Tibial nerve (tissue), 4 donors: ENCODE measurements around the gene PEX11G. TPM values are rescaled to one million over a fixed set of nuclear protein-coding genes. Genes with fewer than 3 reads are reported as not detected.

ENCODE experiments used
- DNase-seq, 2 donors: peaks; one replicate each; pipeline ENCODE4 v3.0.0-alpha.2; 2019; ENCODE audit warnings: low spot score in 2 of 2
- H3K27ac ChIP-seq, 4 donors: fragments of 200-600 bp; sonication (generic) in 3 of 4; one replicate each; pipeline ENCODE4 v1.5.1; 2017 to 2019; ENCODE audit warnings: mild to moderate bottlenecking in 1 of 4
- H3K27me3 ChIP-seq, 2 donors: fragments of 200-600 bp; sonication (generic) in 1 of 2; one replicate each; pipeline versions ENCODE4 v1.5.1 to v1.6.0; 2017 to 2019
- H3K36me3 ChIP-seq, 3 donors: fragments of 200-600 bp; sonication (generic); one replicate each; pipeline ENCODE4 v1.5.1; 2018 to 2019
- H3K4me1 ChIP-seq, 4 donors: fragments of 200-600 bp; sonication (generic) in 3 of 4; one replicate each; pipeline ENCODE4 v1.5.1; 2017 to 2019
- H3K4me3 ChIP-seq, 4 donors: fragments of 200-600 bp; sonication (generic) in 3 of 4; one replicate each; pipeline ENCODE4 v1.5.1; 2017 to 2019; ENCODE audit warnings: mild to moderate bottlenecking in 1 of 4, moderate library complexity in 1 of 4
- H3K9me3 ChIP-seq, 4 donors: fragments of 200-600 bp; sonication (generic) in 3 of 4; one replicate each; pipeline ENCODE4 v1.5.1; 2017 to 2019
- EP300 ChIP-seq, 2 donors: sonication (generic); formaldehyde crosslinking; IDR thresholded peaks; one replicate each; pipeline ENCODE4 v1.6.1; 2017; ENCODE audit warnings: antibody characterized with exemption in 2 of 2, mild to moderate bottlenecking in 1 of 2
- POLR2A ChIP-seq, 2 donors: fragments of 450-650 bp; IDR thresholded peaks; one replicate each; pipeline ENCODE4 v1.6.1; 2017; ENCODE audit warnings: antibody characterized with exemption in 2 of 2, mild to moderate bottlenecking in 2 of 2, moderate library complexity in 2 of 2
- WGBS, 2 donors: methylation state at CpG; one replicate each; pipeline ENCODE4 v1.1.5; 2018; 5-methylcytosine and 5-hydroxymethylcytosine counted together
- total RNA-seq, 4 donors: library from RNA; depleted of rRNA; stranded (reverse); fragments of >200 nt; gene quantifications; one replicate each; pipeline ENCODE4 v1.1.0, GENCODE V29; 2016
- TF ChIP-seq, protein P1 (sequence below), 5 experiments: fragments of 200-600 bp in 3 of 5; fragments of 450-650 bp in 2 of 5; sonication (generic) in 3 of 5; IDR thresholded peaks; one replicate each; pipeline ENCODE4 v1.5.1; 2016 to 2019; ENCODE audit warnings: antibody characterized with exemption in 5 of 5, mild to moderate bottlenecking in 3 of 5, moderate library complexity in 2 of 5

The PEX11G gene
- total RNA-seq, 4 donors from 2014 or later: 4.4 to 9.2 (median 7.8) TPM

DNA sequence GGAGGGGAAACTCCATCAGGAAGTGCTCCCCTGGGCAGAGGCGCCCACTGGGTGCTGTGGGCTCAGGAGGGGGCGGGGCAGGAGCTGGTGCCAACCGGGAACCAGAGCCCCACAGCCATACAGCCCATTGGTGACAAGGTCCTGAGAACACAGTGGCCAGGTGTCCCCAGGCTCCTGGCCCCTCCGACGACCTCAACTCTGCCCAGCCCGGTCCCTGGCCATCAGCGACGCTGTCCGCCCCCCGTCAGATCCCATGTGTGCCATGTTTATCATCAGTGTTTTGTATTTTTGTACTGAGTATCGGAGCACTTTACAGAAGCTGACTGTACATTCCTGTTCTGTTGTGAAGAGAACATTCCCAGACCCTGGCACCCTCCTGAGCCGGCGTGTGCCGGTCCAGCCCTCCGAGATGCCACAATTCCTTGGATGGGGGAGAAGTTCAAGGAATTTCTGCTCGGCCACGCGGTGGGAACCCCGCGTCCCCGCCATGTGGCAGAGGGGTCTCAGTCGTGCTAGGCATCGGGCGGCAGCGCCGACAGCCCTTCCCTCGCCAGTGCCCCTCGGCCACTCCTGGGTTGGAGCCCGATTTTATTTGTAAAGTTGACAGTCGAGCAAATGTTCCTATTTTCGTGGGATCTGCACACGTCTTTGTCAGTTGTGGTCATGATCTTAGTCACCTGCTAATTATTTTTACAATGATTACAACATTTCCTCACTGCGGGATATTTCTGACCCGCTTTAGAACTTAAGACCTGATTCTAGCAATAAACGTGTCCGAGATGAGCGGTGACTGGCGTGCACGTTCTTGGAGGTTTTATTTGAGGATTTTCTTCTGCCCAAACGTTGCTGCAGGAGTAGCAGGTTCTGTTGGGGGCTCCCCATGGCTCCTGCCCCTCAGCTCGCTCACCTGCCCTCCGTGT lies 16.9 kb downstream of the PEX11G start:
- TF ChIP-seq, protein P1, sequence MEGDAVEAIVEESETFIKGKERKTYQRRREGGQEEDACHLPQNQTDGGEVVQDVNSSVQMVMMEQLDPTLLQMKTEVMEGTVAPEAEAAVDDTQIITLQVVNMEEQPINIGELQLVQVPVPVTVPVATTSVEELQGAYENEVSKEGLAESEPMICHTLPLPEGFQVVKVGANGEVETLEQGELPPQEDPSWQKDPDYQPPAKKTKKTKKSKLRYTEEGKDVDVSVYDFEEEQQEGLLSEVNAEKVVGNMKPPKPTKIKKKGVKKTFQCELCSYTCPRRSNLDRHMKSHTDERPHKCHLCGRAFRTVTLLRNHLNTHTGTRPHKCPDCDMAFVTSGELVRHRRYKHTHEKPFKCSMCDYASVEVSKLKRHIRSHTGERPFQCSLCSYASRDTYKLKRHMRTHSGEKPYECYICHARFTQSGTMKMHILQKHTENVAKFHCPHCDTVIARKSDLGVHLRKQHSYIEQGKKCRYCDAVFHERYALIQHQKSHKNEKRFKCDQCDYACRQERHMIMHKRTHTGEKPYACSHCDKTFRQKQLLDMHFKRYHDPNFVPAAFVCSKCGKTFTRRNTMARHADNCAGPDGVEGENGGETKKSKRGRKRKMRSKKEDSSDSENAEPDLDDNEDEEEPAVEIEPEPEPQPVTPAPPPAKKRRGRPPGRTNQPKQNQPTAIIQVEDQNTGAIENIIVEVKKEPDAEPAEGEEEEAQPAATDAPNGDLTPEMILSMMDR (IDR thresholded peaks at IDR 0.05): no peak
- TF ChIP-seq EP300 (IDR thresholded peaks at IDR 0.05) (no peak), POLR2A (IDR thresholded peaks at IDR 0.05) (no peak)
- Histone ChIP-seq H3K9me3 (no peaks in the 10 kb centered on the region), H3K4me1 (no peaks in the 10 kb centered on the region), H3K27ac (no peak overlapping the region), H3K4me3 (no peak overlapping the region), H3K36me3 (peaks cover 0 to 62% (median 13%) of the 10 kb centered on the region in 3 donors), H3K27me3 (no peaks in the 10 kb centered on the region)
- DNase-seq: no peak
- WGBS, 2 donors: 84 to 87% methylated on average over 41 to 42 of the region's 42 CpGs

DNA sequence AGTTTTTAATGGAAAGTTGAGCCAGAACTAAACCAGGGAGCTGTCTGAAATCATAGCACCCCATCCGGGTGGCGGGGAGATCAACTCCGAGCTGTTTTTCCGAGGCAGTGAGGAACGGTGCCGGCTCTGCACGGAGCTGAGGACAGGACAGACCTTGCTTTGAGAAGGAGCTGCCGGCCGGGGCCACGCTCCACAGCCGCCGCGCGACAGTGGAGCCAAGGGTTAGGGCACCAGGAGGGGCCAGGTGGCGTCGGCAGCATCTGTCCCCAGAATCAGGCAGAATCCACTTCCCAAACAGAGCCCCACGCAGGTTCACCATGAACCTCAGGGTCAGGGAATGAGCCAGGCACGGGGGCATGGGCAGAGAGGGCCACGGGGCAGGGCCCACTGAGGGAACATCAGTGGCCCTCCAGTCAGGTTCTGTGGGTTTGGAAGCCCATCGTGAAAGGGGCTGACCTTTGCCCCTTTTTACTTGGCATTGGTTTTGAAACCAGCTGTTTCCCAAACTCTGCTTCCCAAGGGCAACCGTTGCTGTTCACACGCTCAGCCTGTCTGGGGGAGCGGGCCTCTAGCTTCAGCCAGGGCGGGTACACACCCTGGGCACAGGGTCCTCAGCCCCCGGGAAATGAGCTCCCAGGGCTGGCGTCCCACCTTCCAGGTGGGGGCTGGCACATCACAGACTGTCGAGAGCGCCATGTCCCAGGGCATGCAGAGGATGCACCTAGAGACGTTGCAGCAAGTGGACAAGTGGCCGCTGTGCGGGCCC lies 18.1 kb downstream of the PEX11G start:
- peaks cover 0 to 64% (median 13%) of the 10 kb centered on the region in 3 donors for H3K36me3 ChIP-seq
- H3K9me3 ChIP-seq: no peaks in the 10 kb centered on the region
- H3K27me3 ChIP-seq: no peaks in the 10 kb centered on the region
- DNase-seq: no peak
- 89 to 91% methylated on average over 22 to 31 of the region's 31 CpGs for WGBS, 2 donors
- TF ChIP-seq EP300 (IDR thresholded peaks at IDR 0.05) (no peak), POLR2A (IDR thresholded peaks at IDR 0.05) (no peak)
- TF ChIP-seq, protein P1 (IDR thresholded peaks at IDR 0.05): no peak
- H3K4me1 ChIP-seq: no peaks in the 10 kb centered on the region
- H3K4me3 ChIP-seq: no peak overlapping the region
- no peak overlapping the region for H3K27ac ChIP-seq

DNA sequence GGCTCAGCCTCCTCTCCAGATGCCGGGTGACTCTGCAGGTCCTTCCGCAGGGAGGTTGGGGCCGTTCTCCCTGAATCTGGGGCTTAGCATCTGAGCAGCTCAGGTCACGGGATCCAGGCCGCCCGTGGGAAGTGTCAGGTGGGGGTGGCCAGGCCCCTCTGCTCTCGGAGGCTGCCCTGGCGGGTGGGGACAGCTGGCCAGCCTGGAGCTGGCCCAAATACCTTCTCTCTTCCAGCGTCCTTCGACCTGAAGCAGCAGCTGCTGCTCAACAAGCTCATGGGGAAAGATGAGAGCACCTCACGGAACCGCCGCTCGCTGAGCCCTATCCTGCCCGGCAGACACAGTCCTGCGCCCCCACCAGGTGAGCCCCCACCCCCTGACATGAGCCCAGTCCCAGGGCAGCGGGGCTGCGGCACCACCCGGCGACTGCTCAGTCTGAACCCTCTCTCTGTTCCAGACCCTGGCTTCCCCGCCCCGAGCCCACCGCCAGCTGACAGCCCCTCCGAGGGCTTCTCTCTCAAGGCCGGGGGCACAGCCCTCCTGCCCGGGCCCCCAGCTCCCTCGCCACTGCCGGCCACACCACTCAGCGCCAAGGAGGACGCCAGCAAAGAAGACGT lies 19.1 kb downstream of the PEX11G start:
- peaks cover 0 to 73% (median 20%) of the 10 kb centered on the region in 3 donors for H3K36me3 ChIP-seq
- TF ChIP-seq, protein P1 (IDR thresholded peaks at IDR 0.05): no peak
- TF ChIP-seq EP300 (IDR thresholded peaks at IDR 0.05) (no peak), POLR2A (IDR thresholded peaks at IDR 0.05) (no peak)
- H3K27ac ChIP-seq: no peak overlapping the region
- H3K4me1 ChIP-seq: no peaks in the 10 kb centered on the region
- WGBS, 2 donors: 86 to 94% methylated on average over 30 to 31 of the region's 31 CpGs
- H3K4me3 ChIP-seq: no peak overlapping the region
- H3K27me3 ChIP-seq: no peaks in the 10 kb centered on the region
- no peaks in the 10 kb centered on the region for H3K9me3 ChIP-seq
- no peak for DNase-seq

DNA sequence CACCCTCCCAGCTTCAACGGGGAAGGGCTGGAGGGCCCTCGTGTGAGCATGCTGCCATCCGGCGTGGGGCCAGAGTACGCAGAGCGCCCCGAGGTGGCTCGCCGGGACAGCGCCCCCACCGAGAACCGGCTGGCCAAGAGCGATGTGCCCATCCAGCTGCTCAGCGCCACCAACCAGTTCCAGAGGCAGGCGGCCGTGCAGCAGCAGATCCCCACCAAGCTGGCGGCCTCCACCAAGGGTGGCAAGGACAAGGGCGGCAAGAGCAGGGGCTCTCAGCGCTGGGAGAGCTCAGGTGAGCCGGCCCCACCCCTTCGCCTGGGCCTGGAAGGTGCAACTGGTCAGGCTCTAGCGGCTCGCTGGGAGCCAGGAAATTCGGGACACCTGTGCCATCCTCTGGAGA lies 20.0 kb downstream of the PEX11G start:
- Histone ChIP-seq H3K4me1 (no peaks in the 10 kb centered on the region), H3K9me3 (no peaks in the 10 kb centered on the region), H3K27ac (no peak overlapping the region), H3K36me3 (peaks cover 0 to 83% (median 29%) of the 10 kb centered on the region in 3 donors), H3K27me3 (no peaks in the 10 kb centered on the region), H3K4me3 (no peak overlapping the region)
- no peak for DNase-seq
- TF ChIP-seq POLR2A (IDR thresholded peaks at IDR 0.05): no peak
- no peak for TF ChIP-seq EP300 (IDR thresholded peaks at IDR 0.05)
- TF ChIP-seq, protein P1 (IDR thresholded peaks at IDR 0.05): no peak
- WGBS, 2 donors: 81 to 85% methylated on average over 15 to 21 of the region's 24 CpGs
